HepG2 (cell line): ENCODE measurements around the gene TTC31. TPM values are rescaled to one million over a fixed set of nuclear protein-coding genes. Genes with fewer than 3 reads are reported as not detected.
A peak's percentile ranks its signal among the peaks of the same experiment; 100 is the strongest.
"Not testable (repeated sequence)": the region's sequence is repeated elsewhere in the genome, so short reads cannot be mapped to it uniquely, and the experiment has no call there.

Source experiments
- ATF1 ChIP-seq: IDR thresholded peaks from 2 replicates; pipeline ENCODE4 v1.6.1; 2016; ENCODE audit warnings: mild to moderate bottlenecking, control low read depth
- CREM ChIP-seq, 2 experiments: sonication (generic) in 1 of 2; formaldehyde crosslinking in 1 of 2; IDR thresholded peaks; 2 replicates each; pipeline versions ENCODE4 v1.4.0 to v1.6.1; 2016 to 2020; ENCODE audit warnings: antibody characterized with exemption in 1 of 2, mild to moderate bottlenecking in 1 of 2, missing genetic modification reagents in 1 of 2
- DR1 ChIP-seq: sonication (generic); formaldehyde crosslinking; IDR thresholded peaks from 2 replicates; pipeline ENCODE4 v1.8.0; 2021; ENCODE audit warnings: mild to moderate bottlenecking, missing genetic modification reagents, inconsistent platforms
- EHMT2 ChIP-seq: fragments of 200-600 bp; sonication (generic); IDR thresholded peaks from 2 replicates; pipeline ENCODE4 v1.7.0; 2017; ENCODE audit warnings: antibody characterized with exemption, low read depth, low read length, borderline replicate concordance
- HNF1B ChIP-seq: sonication (generic); formaldehyde crosslinking; IDR thresholded peaks from 2 replicates; pipeline ENCODE4 v1.5.1; 2020; ENCODE audit warnings: mild to moderate bottlenecking, moderate library complexity, missing genetic modification reagents
- HOXA9 ChIP-seq: sonication (generic); formaldehyde crosslinking; IDR thresholded peaks from 2 replicates; pipeline ENCODE4 v1.8.1; 2022; ENCODE audit warnings: missing genetic modification reagents, mild to moderate bottlenecking, moderate library complexity, borderline replicate concordance
- REPIN1 ChIP-seq: sonication (generic); formaldehyde crosslinking; IDR thresholded peaks from 2 replicates; pipeline ENCODE4 v1.8.0; 2022; ENCODE audit warnings: missing genetic modification reagents, low read depth, mild to moderate bottlenecking, borderline replicate concordance
- RFXAP ChIP-seq: sonication (generic); formaldehyde crosslinking; IDR thresholded peaks from 2 replicates; pipeline ENCODE4 v1.4.0; 2020; ENCODE audit warnings: missing genetic modification reagents, borderline replicate concordance
- SMC3 ChIP-seq: IDR thresholded peaks from 2 replicates; pipeline ENCODE4 v1.6.1; 2011; ENCODE audit warnings: low read length, improper control_type of control experiment
- SNAPC2 ChIP-seq: sonication (generic); formaldehyde crosslinking; IDR thresholded peaks from 2 replicates; pipeline ENCODE4 v1.8.1; 2022; ENCODE audit warnings: mild to moderate bottlenecking, missing genetic modification reagents
- THAP11 ChIP-seq: IDR thresholded peaks from 2 replicates; pipeline ENCODE4 v1.6.1; 2016; ENCODE audit warnings: missing biosample characterization, missing genetic modification reagents
- XRCC5 ChIP-seq: fragments of 200-400 bp; formaldehyde crosslinking; optimal IDR thresholded peaks from 2 replicates; pipeline ENCODE3; 2017; ENCODE audit warnings: mild to moderate bottlenecking, low read length
- ZC3H13 ChIP-seq: sonication (generic); formaldehyde crosslinking; IDR thresholded peaks from 2 replicates; pipeline ENCODE4 v1.8.1; 2023; ENCODE audit warnings: mild to moderate bottlenecking, missing genetic modification reagents, moderate library complexity
- ZKSCAN1 ChIP-seq: fragments of 150-350 bp; IDR thresholded peaks from 2 replicates; pipeline ENCODE4 v1.6.1; 2014; ENCODE audit warnings: low read length
- ZNF138 ChIP-seq: sonication (generic); formaldehyde crosslinking; IDR thresholded peaks from 2 replicates; pipeline ENCODE4 v1.5.0; 2020; ENCODE audit warnings: mild to moderate bottlenecking, low read depth, missing genetic modification reagents
- ZNF264 ChIP-seq: sonication (generic); formaldehyde crosslinking; IDR thresholded peaks from 2 replicates; pipeline ENCODE4 v1.4.0; 2020; ENCODE audit warnings: missing genetic modification reagents
- ZNF292 ChIP-seq: sonication (generic); formaldehyde crosslinking; IDR thresholded peaks from 2 replicates; pipeline ENCODE4 v1.8.1; 2022; ENCODE audit warnings: mild to moderate bottlenecking, low read depth, missing genetic modification reagents, borderline replicate concordance
- ZNF460 ChIP-seq: sonication (generic); formaldehyde crosslinking; IDR thresholded peaks from 2 replicates; pipeline ENCODE4 v1.5.1; 2020; ENCODE audit warnings: missing genetic modification reagents, mild to moderate bottlenecking, borderline replicate concordance
- ZNF678 ChIP-seq: sonication (generic); formaldehyde crosslinking; IDR thresholded peaks from 2 replicates; pipeline ENCODE4 v1.4.0; 2020; ENCODE audit warnings: mild to moderate bottlenecking, missing genetic modification reagents
- ZNF878 ChIP-seq: sonication (generic); formaldehyde crosslinking; IDR thresholded peaks from 2 replicates; pipeline ENCODE4 v1.8.1; 2023; ENCODE audit warnings: mild to moderate bottlenecking, missing genetic modification reagents, moderate library complexity
- ZSCAN22 ChIP-seq: sonication (generic); formaldehyde crosslinking; IDR thresholded peaks from 2 replicates; pipeline ENCODE4 v1.4.0; 2020; ENCODE audit warnings: mild to moderate bottlenecking, missing genetic modification reagents
- polyA plus RNA-seq, 8 experiments: library from polyadenylated mRNA; depleted of rRNA in 3 of 8; stranded (reverse) in 7 of 8; unstranded in 1 of 8; fragments of >200 nt; fragmentation: Illumina TruSeq in 4 of 8; extraction: Trizol in 4 of 8; gene quantifications; 2 replicates each; pipeline versions ENCODE4 v1.2.1 to v1.2.3, GENCODE V29; 2011 to 2016; ENCODE audit warnings: low read depth in 4 of 8, missing spikeins in 1 of 8, mixed read lengths in 1 of 8; ENCODE audit not compliant: insufficient read depth in 1 of 8
- total RNA-seq, 5 experiments: library from RNA; depleted of rRNA; stranded (reverse); fragments of >200 nt; fragmentation: Illumina TruSeq; extraction: Trizol; gene quantifications; 2 replicates each; pipeline ENCODE4 v1.2.3, GENCODE V29; 2016; ENCODE audit warnings: low read depth in 1 of 5
- TF ChIP-seq, protein P1 (sequence below): sonication (generic); formaldehyde crosslinking; conservative IDR thresholded peaks from 2 replicates; pipeline ENCODE4 v1.4.0; 2020; ENCODE audit warnings: mild to moderate bottlenecking, missing genetic modification reagents, moderate library complexity

TTC31 gene
- total and polyA plus RNA-seq, 2 of the 13 experiments (the other 11 are each of a cell fraction or from before 2014, with no cell fraction given), result 28.3 to 39.5 TPM

- TF ChIP-seq, protein P1, sequence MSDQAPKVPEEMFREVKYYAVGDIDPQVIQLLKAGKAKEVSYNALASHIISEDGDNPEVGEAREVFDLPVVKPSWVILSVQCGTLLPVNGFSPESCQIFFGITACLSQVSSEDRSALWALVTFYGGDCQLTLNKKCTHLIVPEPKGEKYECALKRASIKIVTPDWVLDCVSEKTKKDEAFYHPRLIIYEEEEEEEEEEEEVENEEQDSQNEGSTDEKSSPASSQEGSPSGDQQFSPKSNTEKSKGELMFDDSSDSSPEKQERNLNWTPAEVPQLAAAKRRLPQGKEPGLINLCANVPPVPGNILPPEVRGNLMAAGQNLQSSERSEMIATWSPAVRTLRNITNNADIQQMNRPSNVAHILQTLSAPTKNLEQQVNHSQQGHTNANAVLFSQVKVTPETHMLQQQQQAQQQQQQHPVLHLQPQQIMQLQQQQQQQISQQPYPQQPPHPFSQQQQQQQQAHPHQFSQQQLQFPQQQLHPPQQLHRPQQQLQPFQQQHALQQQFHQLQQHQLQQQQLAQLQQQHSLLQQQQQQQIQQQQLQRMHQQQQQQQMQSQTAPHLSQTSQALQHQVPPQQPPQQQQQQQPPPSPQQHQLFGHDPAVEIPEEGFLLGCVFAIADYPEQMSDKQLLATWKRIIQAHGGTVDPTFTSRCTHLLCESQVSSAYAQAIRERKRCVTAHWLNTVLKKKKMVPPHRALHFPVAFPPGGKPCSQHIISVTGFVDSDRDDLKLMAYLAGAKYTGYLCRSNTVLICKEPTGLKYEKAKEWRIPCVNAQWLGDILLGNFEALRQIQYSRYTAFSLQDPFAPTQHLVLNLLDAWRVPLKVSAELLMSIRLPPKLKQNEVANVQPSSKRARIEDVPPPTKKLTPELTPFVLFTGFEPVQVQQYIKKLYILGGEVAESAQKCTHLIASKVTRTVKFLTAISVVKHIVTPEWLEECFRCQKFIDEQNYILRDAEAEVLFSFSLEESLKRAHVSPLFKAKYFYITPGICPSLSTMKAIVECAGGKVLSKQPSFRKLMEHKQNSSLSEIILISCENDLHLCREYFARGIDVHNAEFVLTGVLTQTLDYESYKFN (CRISPR knock-in tag), result peak; percentile 54; the same call in 1 of the 2 replicates
- TF ChIP-seq ATF1 (CRISPR knock-in tag) (peak; percentile 40; the same call in 1 of the 2 replicates), EHMT2 (peak; percentile 91; the same call in 1 of the 2 replicates), SNAPC2 (CRISPR knock-in tag) (peak; percentile 2; the same call in 1 of the 2 replicates), HOXA9 (CRISPR knock-in tag) (0 out of 2 replicates have a peak, but pooled peaks have one; percentile 40), HNF1B (CRISPR knock-in tag) (peak; percentile 10; the same call in 1 of the 2 replicates), DR1 (0 out of 2 replicates have a peak, but pooled peaks have one; percentile 6), ZNF460 (CRISPR knock-in tag) (peak; percentile 95), ZNF292 (CRISPR knock-in tag) (peak; percentile 22; the same call in 1 of the 2 replicates), ZKSCAN1 (peak; percentile 48; the same call in 1 of the 2 replicates), ZC3H13 (CRISPR knock-in tag) (0 out of 2 replicates have a peak, but pooled peaks have one; percentile 11), SMC3 (0 out of 2 replicates have a peak, but pooled peaks have one; percentile 0), REPIN1 (peak; percentile 8; the same call in 1 of the 2 replicates), ZNF878 (CRISPR knock-in tag) (peak; percentile 63; the same call in 1 of the 2 replicates), THAP11 (peak; percentile 1; the same call in 1 of the 2 replicates), XRCC5 (peak; percentile 14), CREM (IDR thresholded peaks at IDR 0.05) (peak; percentile 38; the same call in 1 of the 2 replicates), ZSCAN22 (CRISPR knock-in tag) (peak; percentile 26; the same call in 1 of the 2 replicates), ZNF138 (CRISPR knock-in tag) (0 out of 2 replicates have a peak, but pooled peaks have one; percentile 72), ZNF678 (CRISPR knock-in tag) (0 out of 2 replicates have a peak, but pooled peaks have one; percentile 8), RFXAP (CRISPR knock-in tag) (0 out of 2 replicates have a peak, but pooled peaks have one; percentile 11), ZNF264 (CRISPR knock-in tag) (peak; percentile 64; the same call in 1 of the 2 replicates)
- not testable (repeated sequence) for TF ChIP-seq CREM (CRISPR knock-in tag; IDR thresholded peaks at IDR 0.05)
These were observed 40.2 kb upstream of the TTC31 start (continued) for GRCh38 chr2:74442483-74443297.
